ENCODE results near the gene SEC63.
"Not testable (repeated sequence)": the region's sequence is repeated elsewhere in the genome, so short reads cannot be mapped to it uniquely, and the experiment has no call there.

The SEC63 gene

GRCh38 chr6:107926697-107927544 lies 31.1 kb downstream of the SEC63 start:
- not testable (repeated sequence) for DNase-seq

- DNase-seq: no peak
Observed at GRCh38 chr6:107917451-107918375, 40.3 kb downstream of the SEC63 start.

- DNase-seq: not testable (repeated sequence)
Observed at GRCh38 chr6:107916961-107917360, 41.0 kb downstream of the SEC63 start.

GRCh38 chr6:107911692-107912091 lies 46.3 kb downstream of the SEC63 start:
- no peak for DNase-seq

- DNase-seq: no peak
Observed at GRCh38 chr6:107894809-107895396, 63.1 kb downstream of the SEC63 start.

- DNase-seq: not testable (repeated sequence)
Observed at GRCh38 chr6:107890431-107890830, 67.6 kb downstream of the SEC63 start.

GRCh38 chr6:107885950-107886349 lies 72.1 kb downstream of the SEC63 start:
- DNase-seq: not testable (repeated sequence)

- DNase-seq: no peak
Observed at GRCh38 chr6:107879941-107880340, 78.1 kb downstream of the SEC63 start.

- DNase-seq: no peak
Observed at GRCh38 chr6:107877968-107878367, 80.0 kb downstream of the SEC63 start.

GRCh38 chr6:107871976-107872375 lies 86.0 kb downstream of the SEC63 start:
- no peak for DNase-seq

GRCh38 chr6:107871512-107871911 lies 86.5 kb downstream of the SEC63 start:
- not testable (repeated sequence) for DNase-seq

- no peak for DNase-seq
Observed at GRCh38 chr6:107871016-107871415, 87.0 kb downstream of the SEC63 start.

- no peak for DNase-seq
Observed at GRCh38 chr6:107870381-107870780, 87.6 kb downstream of the SEC63 start.

GRCh38 chr6:107869871-107870270 lies 88.1 kb downstream of the SEC63 start:
- no peak for DNase-seq

GRCh38 chr6:107868867-107869611 lies 89.0 kb downstream of the SEC63 start:
- DNase-seq: no peak

- no peak for DNase-seq
Observed at GRCh38 chr6:107867302-107867615, 90.7 kb downstream of the SEC63 start.

GRCh38 chr6:107866606-107867301 lies 91.3 kb downstream of the SEC63 start:
- DNase-seq: no peak

- DNase-seq: no peak
Observed at GRCh38 chr6:107864226-107865127, 93.5 kb downstream of the SEC63 start.

- no peak for DNase-seq
Observed at GRCh38 chr6:107862383-107862782, 95.6 kb downstream of the SEC63 start.

GRCh38 chr6:107860963-107861362 lies 97.0 kb downstream of the SEC63 start:
- DNase-seq: not testable (repeated sequence)

- DNase-seq: not testable (repeated sequence)
Observed at GRCh38 chr6:107860144-107860543, 97.9 kb downstream of the SEC63 start.
